NCI-H1092 (cell line): ENCODE data around the gene RGS3.

Experiments used
- DNase-seq: peaks from one replicate; lab custom pipeline; 2025; lab: John Stamatoyannopoulos, UW

RGS3 gene

GRCh38 chr9:113530022-113530635 is 66.6 kb downstream of the RGS3 start:
- DNase-seq: no peak

GRCh38 chr9:113530942-113531341 is 67.4 kb downstream of the RGS3 start:
- no peak for DNase-seq

- DNase-seq: no peak
Measured at GRCh38 chr9:113531919-113532808, 68.6 kb downstream of the RGS3 start.

GRCh38 chr9:113532809-113533190 is 69.3 kb downstream of the RGS3 start:
- DNase-seq: no peak

- no peak for DNase-seq
Measured at GRCh38 chr9:113533335-113534225, 70.1 kb downstream of the RGS3 start.

- no peak for DNase-seq
Measured at GRCh38 chr9:113535756-113536155, 72.2 kb downstream of the RGS3 start.

GRCh38 chr9:113536166-113536482 is 72.6 kb downstream of the RGS3 start:
- DNase-seq: no peak

- DNase-seq: no peak
Measured at GRCh38 chr9:113536483-113537228, 73.1 kb downstream of the RGS3 start.

- DNase-seq: no peak
Measured at GRCh38 chr9:113537229-113537810, 73.8 kb downstream of the RGS3 start.

- DNase-seq: no peak
Measured at GRCh38 chr9:113538131-113538530, 74.6 kb downstream of the RGS3 start.

GRCh38 chr9:113538701-113539430 is 75.3 kb downstream of the RGS3 start:
- DNase-seq: no peak

- no peak for DNase-seq
Measured at GRCh38 chr9:113540466-113540865, 76.9 kb downstream of the RGS3 start.

- no peak for DNase-seq
Measured at GRCh38 chr9:113541019-113541900, 77.7 kb downstream of the RGS3 start.

- DNase-seq: no peak
Measured at GRCh38 chr9:113542006-113542405, 78.5 kb downstream of the RGS3 start.

- no peak for DNase-seq
Measured at GRCh38 chr9:113542741-113543140, 79.2 kb downstream of the RGS3 start.

GRCh38 chr9:113543296-113543981 is 79.9 kb downstream of the RGS3 start:
- no peak for DNase-seq

GRCh38 chr9:113543982-113544303 is 80.4 kb downstream of the RGS3 start:
- DNase-seq: no peak

GRCh38 chr9:113545068-113545467 is 81.5 kb downstream of the RGS3 start:
- DNase-seq: no peak

- DNase-seq: no peak
Measured at GRCh38 chr9:113546566-113546965, 83.0 kb downstream of the RGS3 start.
